Stimulated activated CD4-positive, alpha-beta T cell treated with anti-CD3 and anti-CD28 coated beads, Interleukin-15, amount 100 ng/mL, for 1 hour (primary cell): ENCODE measurements around the gene GLI1.
"Not testable (repeated sequence)": the region's sequence is repeated elsewhere in the genome, so short reads cannot be mapped to it uniquely, and the experiment has no call there.

ENCODE experiments used
- DNase-seq, 2 donors: peaks; one replicate each; pipeline ENCODE4 v3.0.0-alpha.2; 2020; ENCODE audit warnings: low read depth in 1 of 2, low spot score in 1 of 2

Gene GLI1

DNA sequence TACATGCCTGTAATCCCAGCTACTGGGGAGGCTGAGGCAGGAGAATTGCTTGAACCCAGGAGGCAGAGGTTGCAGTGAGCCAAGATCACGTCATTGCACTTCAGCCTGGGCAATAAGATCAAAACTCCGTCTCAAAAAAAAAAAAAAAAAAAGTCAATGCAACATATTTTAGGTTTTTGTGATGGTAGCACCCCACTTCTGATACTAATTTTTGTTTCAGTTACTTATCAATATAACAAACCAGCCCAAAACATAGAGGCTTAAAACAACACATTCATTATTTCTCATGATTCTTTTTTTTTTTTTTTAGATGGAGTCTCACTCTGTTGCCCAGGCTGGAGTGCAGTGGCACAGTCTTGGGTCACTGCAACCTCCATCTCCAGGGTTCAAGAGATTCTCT, 18.2 kb upstream of the GLI1 start:
- DNase-seq, result not testable (repeated sequence)

GRCh38 chr12:57441846-57442427, 17.6 kb upstream of the GLI1 start:
- no peak for DNase-seq

DNA sequence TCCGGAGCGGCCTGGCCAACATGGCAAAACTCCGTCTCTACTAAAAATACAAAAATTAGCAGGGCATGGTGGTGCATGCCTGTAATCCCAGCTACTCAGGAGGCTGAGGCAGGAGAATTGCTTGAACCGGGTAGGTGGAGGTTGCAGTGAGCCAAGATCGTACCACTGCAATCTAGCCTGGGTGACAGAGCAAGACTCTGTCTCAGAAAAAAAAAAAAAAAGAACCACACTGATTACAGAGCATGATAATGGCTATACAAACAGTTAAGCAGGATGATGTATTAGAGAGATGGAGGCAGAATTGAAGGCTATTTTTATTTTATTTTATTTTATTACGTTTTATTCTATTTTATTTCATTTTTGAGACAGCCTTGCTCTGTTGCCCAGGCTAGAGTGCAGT, 15.2 kb upstream of the GLI1 start:
- not testable (repeated sequence) for DNase-seq

DNA sequence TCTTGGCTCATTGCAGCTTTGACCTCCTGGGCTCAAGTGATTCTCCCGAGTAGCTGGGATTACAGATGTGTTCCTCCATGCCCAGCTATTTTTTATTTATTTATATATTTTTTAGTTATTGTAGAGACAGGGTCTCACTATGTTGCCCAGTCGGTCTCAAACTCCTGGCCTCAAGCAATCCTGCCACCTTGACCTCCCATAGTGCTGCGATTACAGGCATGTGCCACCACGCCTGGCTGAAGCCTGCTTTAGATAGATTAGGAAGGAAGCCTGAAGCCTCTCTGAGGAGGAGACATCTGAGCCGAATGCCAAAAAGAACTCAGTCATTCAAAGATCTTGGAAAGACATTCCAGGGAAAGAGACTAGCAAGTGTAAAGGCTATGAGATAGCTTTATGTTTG, 14.8 kb upstream of the GLI1 start:
- DNase-seq, result no peak

- no peak for DNase-seq
Measured at GRCh38 chr12:57446292-57446960, 13.2 kb upstream of the GLI1 start.

DNA sequence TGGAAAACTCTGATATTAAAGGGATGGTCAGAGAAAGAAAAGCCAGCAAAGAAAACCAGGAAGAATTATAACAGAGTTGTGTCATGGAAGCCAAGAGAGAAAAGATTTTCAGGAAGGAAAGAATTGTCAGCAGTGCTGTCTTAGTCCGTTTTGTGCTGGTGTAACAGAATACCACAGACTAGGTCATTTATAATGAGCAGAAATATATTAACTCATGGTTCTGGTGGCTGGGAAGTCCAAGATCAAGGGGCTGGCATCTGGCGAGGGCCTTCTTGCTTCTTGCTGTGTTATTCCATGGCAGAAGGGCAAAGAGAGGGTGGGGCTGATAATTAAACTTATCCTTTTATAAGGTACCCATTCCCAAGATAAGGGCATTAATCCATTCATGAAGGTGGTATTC, 10.9 kb upstream of the GLI1 start:
- DNase-seq, result no peak

DNA sequence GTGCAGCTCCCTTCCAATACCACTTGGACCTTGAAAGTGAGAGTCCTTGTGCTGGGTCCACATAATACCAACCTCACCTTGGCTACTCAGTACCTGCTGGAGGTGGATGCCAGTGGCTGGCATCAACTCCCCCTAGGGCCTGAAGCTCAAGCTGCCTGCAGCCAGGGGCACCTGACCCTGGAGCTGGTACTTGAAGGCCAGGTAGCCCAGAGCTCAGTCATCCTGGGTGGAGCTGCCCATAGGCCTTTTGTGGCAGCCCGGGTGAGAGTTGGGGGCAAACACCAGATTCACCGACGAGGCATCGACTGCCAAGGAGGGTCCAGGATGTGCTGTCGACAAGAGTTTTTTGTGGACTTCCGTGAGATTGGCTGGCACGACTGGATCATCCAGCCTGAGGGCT, 10.2 kb upstream of the GLI1 start:
- DNase-seq, result no peak

DNA sequence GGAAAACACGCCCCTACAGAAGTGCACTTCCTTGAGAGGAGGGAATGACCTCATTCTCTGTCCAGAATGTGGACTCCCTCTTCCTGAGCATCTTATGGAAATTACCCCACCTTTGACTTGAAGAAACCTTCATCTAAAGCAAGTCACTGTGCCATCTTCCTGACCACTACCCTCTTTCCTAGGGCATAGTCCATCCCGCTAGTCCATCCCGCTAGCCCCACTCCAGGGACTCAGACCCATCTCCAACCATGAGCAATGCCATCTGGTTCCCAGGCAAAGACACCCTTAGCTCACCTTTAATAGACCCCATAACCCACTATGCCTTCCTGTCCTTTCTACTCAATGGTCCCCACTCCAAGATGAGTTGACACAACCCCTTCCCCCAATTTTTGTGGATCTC, 9.5 kb upstream of the GLI1 start:
- no peak for DNase-seq

DNA sequence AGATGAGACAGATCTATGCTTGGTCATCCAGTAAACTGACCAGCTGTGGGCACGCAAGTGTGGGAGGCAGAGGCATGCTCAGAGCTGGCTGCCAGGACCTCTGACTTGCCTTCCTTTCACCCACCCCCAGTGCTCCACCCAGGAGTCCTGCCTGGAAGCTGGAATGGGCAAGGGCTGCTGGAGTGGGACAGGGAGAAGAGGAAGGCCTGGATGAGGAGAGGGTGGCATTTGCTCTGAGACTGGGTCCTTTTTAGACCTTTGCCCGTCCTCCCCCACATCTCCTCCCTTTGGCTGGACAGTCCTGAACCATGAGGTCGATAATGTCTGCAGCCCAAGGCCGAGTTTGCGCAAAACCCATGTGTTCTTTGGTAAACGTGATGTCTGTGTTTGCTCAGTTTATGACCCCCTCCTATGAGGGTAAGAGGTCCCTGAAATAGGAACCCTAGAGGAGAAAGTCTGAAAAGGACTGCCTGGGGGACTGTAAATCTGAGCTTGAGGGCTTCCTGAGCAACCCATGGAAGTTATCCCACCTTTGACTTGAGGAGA, 8.3 kb upstream of the GLI1 start:
- DNase-seq, result no peak

DNA sequence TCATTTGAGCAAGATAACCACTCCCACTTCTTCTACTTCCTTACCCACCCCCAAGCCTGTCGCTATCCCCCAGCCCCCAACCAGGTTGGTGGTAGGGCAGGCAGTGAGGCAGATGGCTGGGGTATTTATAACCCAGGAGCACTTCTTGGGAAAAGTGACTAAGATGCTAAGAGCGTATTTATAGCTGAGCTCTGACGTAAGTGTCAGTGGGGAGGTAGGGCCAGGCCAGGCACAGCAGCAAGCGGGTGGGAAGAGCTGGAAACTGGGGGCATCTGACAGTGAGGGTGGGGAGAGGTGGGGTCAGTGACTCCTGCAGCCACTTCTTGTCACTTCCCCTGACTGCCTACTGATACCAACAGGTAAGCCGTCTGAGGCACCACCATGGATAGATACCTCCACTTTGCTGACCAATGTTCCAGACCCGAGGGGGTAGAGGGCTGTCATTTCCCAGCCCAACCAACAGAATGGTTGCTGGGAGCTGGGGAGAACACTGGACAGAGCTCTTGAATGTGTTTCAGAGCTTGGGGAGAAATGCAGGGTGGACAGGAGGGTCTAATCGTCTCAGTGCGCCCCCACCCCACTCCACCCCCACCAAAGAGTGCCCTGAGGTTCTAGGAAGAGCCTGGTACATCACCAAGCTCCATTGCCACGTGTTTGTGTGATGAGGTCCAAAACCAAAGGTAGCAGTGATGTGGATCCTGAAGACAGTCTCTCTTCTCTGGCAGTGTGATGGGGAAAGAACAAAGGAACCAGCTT, 7.2 kb upstream of the GLI1 start:
- no peak for DNase-seq

- peak in 1 of 2 donors; percentile 41 for DNase-seq
Measured at GRCh38 chr12:57452937-57453509, 6.6 kb upstream of the GLI1 start.

GRCh38 chr12:57454213-57454565, 5.4 kb upstream of the GLI1 start:
- no peak for DNase-seq

- no peak for DNase-seq
Measured at GRCh38 chr12:57454566-57455373, 4.8 kb upstream of the GLI1 start, which contains the start of gene INHBE. TSS of gene INHBE (plus strand) at chr12:57455307. CDS start at chr12:57455537, 230 bp downstream.

DNA sequence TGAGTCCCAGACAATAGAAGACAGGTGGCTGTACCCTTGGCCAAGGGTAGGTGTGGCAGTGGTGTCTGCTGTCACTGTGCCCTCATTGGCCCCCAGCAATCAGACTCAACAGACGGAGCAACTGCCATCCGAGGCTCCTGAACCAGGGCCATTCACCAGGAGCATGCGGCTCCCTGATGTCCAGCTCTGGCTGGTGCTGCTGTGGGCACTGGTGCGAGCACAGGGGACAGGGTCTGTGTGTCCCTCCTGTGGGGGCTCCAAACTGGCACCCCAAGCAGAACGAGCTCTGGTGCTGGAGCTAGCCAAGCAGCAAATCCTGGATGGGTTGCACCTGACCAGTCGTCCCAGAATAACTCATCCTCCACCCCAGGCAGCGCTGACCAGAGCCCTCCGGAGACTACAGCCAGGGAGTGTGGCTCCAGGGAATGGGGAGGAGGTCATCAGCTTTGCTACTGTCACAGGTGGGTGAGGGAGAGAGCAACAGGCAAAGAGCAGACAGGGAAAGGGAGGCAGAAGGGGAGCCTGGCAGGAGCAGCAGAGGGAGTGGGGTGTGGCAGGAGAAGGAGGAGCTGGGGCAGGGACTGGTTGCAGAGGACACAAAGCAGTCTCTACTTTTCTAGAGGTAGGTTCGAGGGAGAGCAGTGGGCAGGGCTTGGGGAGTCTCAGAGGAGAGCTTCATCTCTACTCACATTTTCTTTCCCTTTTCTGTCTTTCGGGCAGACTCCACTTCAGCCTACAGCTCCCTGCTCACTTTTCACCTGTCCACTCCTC, 4.0 kb upstream of the GLI1 start:
- DNase-seq, result no peak

- DNase-seq, result no peak
Measured at GRCh38 chr12:57456145-57456700, 3.4 kb upstream of the GLI1 start.

- no peak for DNase-seq
Measured at GRCh38 chr12:57456737-57457490, 2.7 kb upstream of the GLI1 start.

GRCh38 chr12:57458665-57459054, 925 bp upstream of the GLI1 start:
- no peak for DNase-seq

GRCh38 chr12:57459055-57459749, 383 bp upstream of the GLI1 start:
- peak; percentile 81 to 87 for DNase-seq

- DNase-seq, result no peak
Measured at GRCh38 chr12:57460468-57460784, 841 bp downstream of the GLI1 start.
